ENCODE data around the gene AGAP1.

DNA sequence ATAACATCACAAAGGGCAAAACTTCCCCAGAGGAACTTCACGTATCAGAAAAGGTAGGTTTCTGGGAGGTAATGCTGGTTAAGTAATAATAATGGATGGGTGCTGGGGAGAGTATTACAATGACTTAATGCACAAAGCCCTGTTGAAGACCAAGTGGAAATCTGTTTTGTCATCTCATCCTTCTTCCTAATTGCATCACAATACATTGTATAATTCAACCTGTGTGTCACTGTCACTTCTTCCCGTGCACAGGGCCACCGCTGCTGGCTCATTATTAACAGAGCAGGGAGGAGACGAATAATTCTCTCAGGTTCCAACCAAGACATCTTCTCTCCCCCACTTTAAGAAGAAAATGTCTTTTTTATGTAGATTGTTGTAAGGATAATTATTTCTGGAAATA is 290.9 kb downstream of the AGAP1 start:
- TF ChIP-seq, protein P1, sequence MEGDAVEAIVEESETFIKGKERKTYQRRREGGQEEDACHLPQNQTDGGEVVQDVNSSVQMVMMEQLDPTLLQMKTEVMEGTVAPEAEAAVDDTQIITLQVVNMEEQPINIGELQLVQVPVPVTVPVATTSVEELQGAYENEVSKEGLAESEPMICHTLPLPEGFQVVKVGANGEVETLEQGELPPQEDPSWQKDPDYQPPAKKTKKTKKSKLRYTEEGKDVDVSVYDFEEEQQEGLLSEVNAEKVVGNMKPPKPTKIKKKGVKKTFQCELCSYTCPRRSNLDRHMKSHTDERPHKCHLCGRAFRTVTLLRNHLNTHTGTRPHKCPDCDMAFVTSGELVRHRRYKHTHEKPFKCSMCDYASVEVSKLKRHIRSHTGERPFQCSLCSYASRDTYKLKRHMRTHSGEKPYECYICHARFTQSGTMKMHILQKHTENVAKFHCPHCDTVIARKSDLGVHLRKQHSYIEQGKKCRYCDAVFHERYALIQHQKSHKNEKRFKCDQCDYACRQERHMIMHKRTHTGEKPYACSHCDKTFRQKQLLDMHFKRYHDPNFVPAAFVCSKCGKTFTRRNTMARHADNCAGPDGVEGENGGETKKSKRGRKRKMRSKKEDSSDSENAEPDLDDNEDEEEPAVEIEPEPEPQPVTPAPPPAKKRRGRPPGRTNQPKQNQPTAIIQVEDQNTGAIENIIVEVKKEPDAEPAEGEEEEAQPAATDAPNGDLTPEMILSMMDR (IDR thresholded peaks at IDR 0.05) = no peak
- no peak for TF ChIP-seq POLR2A (IDR thresholded peaks at IDR 0.05)

All from thyroid gland (tissue), 4 donors.